ENCODE data around the gene ERC2. TPM values are rescaled to one million over a fixed set of nuclear protein-coding genes. Genes with fewer than 3 reads are reported as not detected.

The ERC2 gene
- total and polyA plus RNA-seq, 2 of the 8 experiments (the other 6 are each of a cell fraction or from before 2014, with no cell fraction given) = 16.4 to 22.8 TPM

DNA sequence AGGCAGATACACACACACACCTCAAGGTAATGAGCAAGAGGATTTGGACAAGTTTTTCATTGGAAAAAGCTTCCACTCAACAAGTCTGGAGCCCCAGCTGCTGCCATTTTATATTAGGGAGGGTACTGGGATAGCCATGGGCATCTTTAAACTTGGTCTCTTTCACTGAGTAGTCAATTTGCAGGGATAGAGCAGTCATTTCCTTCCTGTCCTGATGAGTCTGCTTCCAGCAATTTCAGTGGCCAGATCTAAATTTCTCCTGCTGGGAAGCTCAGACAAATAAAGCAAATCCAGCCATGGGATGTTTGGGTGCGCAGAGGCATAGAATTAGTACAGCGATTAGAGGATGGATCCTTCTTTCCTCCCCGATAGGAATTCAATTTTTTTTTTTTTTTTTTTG lies 874 bp upstream of the ERC2 start (continued):
- no peak for TF ChIP-seq MAFK (IDR thresholded peaks at IDR 0.05; ENCODE audit: low read depth, low read length)
- TF ChIP-seq SIX5 (IDR thresholded peaks at IDR 0.05; ENCODE audit: low read depth, low read length) = no peak
- no peak for TF ChIP-seq JUN (IDR thresholded peaks at IDR 0.05; ENCODE audit: low read depth, low read length)
- TF ChIP-seq EGR1 (IDR thresholded peaks at IDR 0.05; ENCODE audit: borderline replicate concordance, low read depth, low read length) = no peak

Data from H1 (cell line).